ENCODE results near the gene CDH20. TPM values are rescaled to one million over a fixed set of nuclear protein-coding genes. Genes with fewer than 3 reads are reported as not detected.

CDH20 gene
- polyA plus RNA-seq, 2 of the 4 experiments (the other 2 are of a cell fraction): not detected

GRCh38 chr18:61362511-61362910 is 29.3 kb downstream of the CDH20 start:
- no peaks in the 10 kb centered on the region for H3K4me1 ChIP-seq
- no peak overlapping the region for H3K27ac ChIP-seq
- H3K9me3 ChIP-seq: no peaks in the 10 kb centered on the region
- CTCF ChIA-PET: interaction anchor here (0.6 kb wide), 1 partner anchor 636 kb away, joined by 3 read pairs; no protein-coding TSS in a partner anchor
- DNase-seq (ENCODE audit: low read depth in 1 of 2, low spot score in 1 of 2) (no peak), FAIRE-seq (no peak), ATAC-seq (no peak)
- POLR2A ChIA-PET: no interaction called here
- no peak for TF ChIP-seq ESRRA (IDR thresholded peaks at IDR 0.05; ENCODE audit: borderline replicate concordance, low read length)
- TF ChIP-seq, protein P1, sequence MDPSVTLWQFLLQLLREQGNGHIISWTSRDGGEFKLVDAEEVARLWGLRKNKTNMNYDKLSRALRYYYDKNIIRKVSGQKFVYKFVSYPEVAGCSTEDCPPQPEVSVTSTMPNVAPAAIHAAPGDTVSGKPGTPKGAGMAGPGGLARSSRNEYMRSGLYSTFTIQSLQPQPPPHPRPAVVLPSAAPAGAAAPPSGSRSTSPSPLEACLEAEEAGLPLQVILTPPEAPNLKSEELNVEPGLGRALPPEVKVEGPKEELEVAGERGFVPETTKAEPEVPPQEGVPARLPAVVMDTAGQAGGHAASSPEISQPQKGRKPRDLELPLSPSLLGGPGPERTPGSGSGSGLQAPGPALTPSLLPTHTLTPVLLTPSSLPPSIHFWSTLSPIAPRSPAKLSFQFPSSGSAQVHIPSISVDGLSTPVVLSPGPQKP (IDR thresholded peaks at IDR 0.05; ENCODE audit: low read depth, low read length): no peak
- TF ChIP-seq RFX5 (IDR thresholded peaks at IDR 0.05): no peak
- TF ChIP-seq, protein P2, sequence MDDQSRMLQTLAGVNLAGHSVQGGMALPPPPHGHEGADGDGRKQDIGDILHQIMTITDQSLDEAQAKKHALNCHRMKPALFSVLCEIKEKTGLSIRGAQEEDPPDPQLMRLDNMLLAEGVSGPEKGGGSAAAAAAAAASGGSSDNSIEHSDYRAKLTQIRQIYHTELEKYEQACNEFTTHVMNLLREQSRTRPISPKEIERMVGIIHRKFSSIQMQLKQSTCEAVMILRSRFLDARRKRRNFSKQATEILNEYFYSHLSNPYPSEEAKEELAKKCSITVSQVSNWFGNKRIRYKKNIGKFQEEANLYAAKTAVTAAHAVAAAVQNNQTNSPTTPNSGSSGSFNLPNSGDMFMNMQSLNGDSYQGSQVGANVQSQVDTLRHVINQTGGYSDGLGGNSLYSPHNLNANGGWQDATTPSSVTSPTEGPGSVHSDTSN (IDR thresholded peaks at IDR 0.05): no peak
- TF ChIP-seq EP300 (IDR thresholded peaks at IDR 0.05): no peak
- TF ChIP-seq CEBPB (IDR thresholded peaks at IDR 0.05): no peak
- no peak for TF ChIP-seq RARB (CRISPR knock-in tag; IDR thresholded peaks at IDR 0.05)
- no peak for TF ChIP-seq ZNF302 (CRISPR knock-in tag; IDR thresholded peaks at IDR 0.05)
- no peak for TF ChIP-seq POLR2AphosphoS2 (conservative IDR thresholded peaks at IDR 0.05; ENCODE audit: low read length)
- no peak overlapping the region for H3K4me3 ChIP-seq
- 5% methylated on average over 1 of the region's 1 CpG for WGBS (ENCODE audit: missing lambda C conversion rate)
- H3K4me2 ChIP-seq: no peak overlapping the region

DNA sequence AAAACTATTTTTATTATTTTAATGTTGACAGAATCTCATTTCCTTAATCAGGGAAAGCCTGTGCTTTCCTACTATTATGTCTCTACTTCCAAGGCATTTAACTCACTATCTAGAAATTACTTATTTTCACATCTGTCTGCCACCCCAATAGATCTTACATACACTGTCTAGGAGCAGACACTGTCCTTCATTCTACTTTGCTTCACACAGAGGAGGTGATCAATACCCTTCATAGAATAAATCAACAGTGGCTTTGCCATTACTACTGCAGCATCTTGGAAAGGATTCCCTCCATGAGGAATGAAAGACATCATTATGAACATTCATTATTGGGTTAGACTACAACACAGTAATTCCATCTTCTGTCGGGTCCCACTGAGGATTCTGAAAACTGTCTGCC is 31.7 kb downstream of the CDH20 start:
- no peak overlapping the region for H3K27ac ChIP-seq
- FAIRE-seq (no peak), ATAC-seq (no peak), DNase-seq (ENCODE audit: low read depth in 1 of 2, low spot score in 1 of 2) (no peak)
- H3K9me3 ChIP-seq: no peaks in the 10 kb centered on the region
- TF ChIP-seq HDAC2 (IDR thresholded peaks at IDR 0.05): no peak
- no peak for TF ChIP-seq SREBF2 (IDR thresholded peaks at IDR 0.05)
- no peak for TF ChIP-seq TFCP2L1 (CRISPR knock-in tag; IDR thresholded peaks at IDR 0.05)
- no peak for TF ChIP-seq BHLHE40 (IDR thresholded peaks at IDR 0.05; ENCODE audit: low read depth, low read length)
- TF ChIP-seq CBX2 (IDR thresholded peaks at IDR 0.05; ENCODE audit: borderline replicate concordance, low read depth): no peak
- no peak for TF ChIP-seq ZC3H11A (IDR thresholded peaks at IDR 0.05)
- TF ChIP-seq NPAS2 (CRISPR knock-in tag; IDR thresholded peaks at IDR 0.05; ENCODE audit: borderline replicate concordance): no peak
- TF ChIP-seq FOSL2 (IDR thresholded peaks at IDR 0.05): no peak
- TF ChIP-seq FOSL2 (CRISPR knock-in tag; IDR thresholded peaks at IDR 0.05): no peak
- TF ChIP-seq CHD4 (IDR thresholded peaks at IDR 0.05; ENCODE audit: borderline replicate concordance): no peak
- TF ChIP-seq, protein P2 (IDR thresholded peaks at IDR 0.05): no peak
- TF ChIP-seq MAFK (IDR thresholded peaks at IDR 0.05; ENCODE audit: partially characterized antibody): no peak
- TF ChIP-seq, protein P3, sequence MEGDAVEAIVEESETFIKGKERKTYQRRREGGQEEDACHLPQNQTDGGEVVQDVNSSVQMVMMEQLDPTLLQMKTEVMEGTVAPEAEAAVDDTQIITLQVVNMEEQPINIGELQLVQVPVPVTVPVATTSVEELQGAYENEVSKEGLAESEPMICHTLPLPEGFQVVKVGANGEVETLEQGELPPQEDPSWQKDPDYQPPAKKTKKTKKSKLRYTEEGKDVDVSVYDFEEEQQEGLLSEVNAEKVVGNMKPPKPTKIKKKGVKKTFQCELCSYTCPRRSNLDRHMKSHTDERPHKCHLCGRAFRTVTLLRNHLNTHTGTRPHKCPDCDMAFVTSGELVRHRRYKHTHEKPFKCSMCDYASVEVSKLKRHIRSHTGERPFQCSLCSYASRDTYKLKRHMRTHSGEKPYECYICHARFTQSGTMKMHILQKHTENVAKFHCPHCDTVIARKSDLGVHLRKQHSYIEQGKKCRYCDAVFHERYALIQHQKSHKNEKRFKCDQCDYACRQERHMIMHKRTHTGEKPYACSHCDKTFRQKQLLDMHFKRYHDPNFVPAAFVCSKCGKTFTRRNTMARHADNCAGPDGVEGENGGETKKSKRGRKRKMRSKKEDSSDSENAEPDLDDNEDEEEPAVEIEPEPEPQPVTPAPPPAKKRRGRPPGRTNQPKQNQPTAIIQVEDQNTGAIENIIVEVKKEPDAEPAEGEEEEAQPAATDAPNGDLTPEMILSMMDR (IDR thresholded peaks at IDR 0.05): no peak
- TF ChIP-seq CBX8 (IDR thresholded peaks at IDR 0.05): no peak
- no peak for TF ChIP-seq FOXS1 (CRISPR knock-in tag; IDR thresholded peaks at IDR 0.05)
- no peak for TF ChIP-seq JUN (IDR thresholded peaks at IDR 0.05)
- TF ChIP-seq NR3C1 (IDR thresholded peaks at IDR 0.05): no peak
- no peak for TF ChIP-seq CHD2 (IDR thresholded peaks at IDR 0.05; ENCODE audit: low read length, partially characterized antibody)
- no peak for TF ChIP-seq PHF8 (IDR thresholded peaks at IDR 0.05; ENCODE audit: borderline replicate concordance, low read depth)
- TF ChIP-seq GATA3 (IDR thresholded peaks at IDR 0.05; ENCODE audit: borderline replicate concordance): no peak
- TF ChIP-seq FOSB (CRISPR knock-in tag; IDR thresholded peaks at IDR 0.05): no peak
- 50% methylated on average over 1 of the region's 1 CpG for WGBS (ENCODE audit: missing lambda C conversion rate)
- no peak overlapping the region for H3K4me3 ChIP-seq
- no peak overlapping the region for H3K4me2 ChIP-seq
- ChIA-PET POLR2A (no interaction called here), CTCF (no interaction called here)
- no peaks in the 10 kb centered on the region for H3K4me1 ChIP-seq

Measured in A549 (cell line).